WTC11 (cell line): ENCODE data around the gene MIB2. TPM values are rescaled to one million over a fixed set of nuclear protein-coding genes. Genes with fewer than 3 reads are reported as not detected.

Source experiments
- ATAC-seq: fragments of 200-7000 bp; cut with Tn5 transposase; 2 replicates; pipeline ENCODE4 v1.10.0; 2021; ENCODE audit warnings: mild to moderate bottlenecking, moderate library complexity
- CTCF ChIA-PET: fragments of 300-600 bp; sonication (Branson Sonifier 250); formaldehyde crosslinking; loops from one replicate; lab custom pipeline; 2021; ENCODE audit warnings: antibody characterized with exemption; lab: Charles Lee
- POLR2A ChIA-PET: fragments of 350-600 bp; sonication (Branson Sonifier 250); formaldehyde crosslinking; loops from one replicate; lab custom pipeline; 2021; ENCODE audit warnings: antibody characterized with exemption; lab: Charles Lee
- DNase-seq: peaks from one replicate; pipeline ENCODE4 v3.0.0; 2021; ENCODE audit warnings: low spot score
- H3K27ac Mint-ChIP-seq: 2 replicates; pipeline ENCODE4 v1.8.0; 2021; ENCODE audit warnings: mixed read lengths
- H3K27me3 Mint-ChIP-seq: 2 replicates; pipeline ENCODE4 v1.8.0; 2021; ENCODE audit warnings: low read depth, mild to moderate bottlenecking, moderate library complexity, mixed read lengths
- H3K36me3 Mint-ChIP-seq: 2 replicates; pipeline ENCODE4 v1.8.0; 2021; ENCODE audit warnings: mixed read lengths
- H3K4me1 Mint-ChIP-seq: 2 replicates; pipeline ENCODE4 v1.8.0; 2022; ENCODE audit warnings: mixed read lengths
- H3K4me3 Mint-ChIP-seq: 2 replicates; pipeline ENCODE4 v1.8.0; 2021; ENCODE audit warnings: mild to moderate bottlenecking, moderate library complexity, mixed read lengths
- H3K9me3 Mint-ChIP-seq: 2 replicates; pipeline ENCODE4 v1.8.0; 2021; ENCODE audit warnings: mixed read lengths
- CREM ChIP-seq: sonication (generic); formaldehyde crosslinking; IDR thresholded peaks from 2 replicates; pipeline ENCODE4 v1.8.1; 2022; ENCODE audit warnings: mild to moderate bottlenecking, missing genetic modification reagents, moderate library complexity
- E2F4 ChIP-seq: sonication (generic); formaldehyde crosslinking; IDR thresholded peaks from 2 replicates; pipeline ENCODE4 v1.8.1; 2022; ENCODE audit warnings: low read depth, mild to moderate bottlenecking, moderate library complexity, missing genetic modification reagents, borderline replicate concordance
- ETV6 ChIP-seq: sonication (generic); formaldehyde crosslinking; IDR thresholded peaks from 2 replicates; pipeline ENCODE4 v1.8.1; 2022; ENCODE audit warnings: mild to moderate bottlenecking, missing genetic modification reagents
- GABPB1 ChIP-seq: sonication (generic); formaldehyde crosslinking; IDR thresholded peaks from 2 replicates; pipeline ENCODE4 v1.8.1; 2023; ENCODE audit warnings: mild to moderate bottlenecking, missing genetic modification reagents
- JUN ChIP-seq: sonication (generic); formaldehyde crosslinking; IDR thresholded peaks from 2 replicates; pipeline ENCODE4 v1.8.0; 2023; ENCODE audit warnings: mild to moderate bottlenecking, missing genetic modification reagents
- MAX ChIP-seq: sonication (generic); formaldehyde crosslinking; IDR thresholded peaks from 2 replicates; pipeline ENCODE4 v1.8.0; 2022; ENCODE audit warnings: mild to moderate bottlenecking, missing genetic modification reagents
- NR1H2 ChIP-seq: sonication (generic); formaldehyde crosslinking; IDR thresholded peaks from 2 replicates; pipeline ENCODE4 v1.9.0; 2021; ENCODE audit warnings: mild to moderate bottlenecking, moderate library complexity, missing genetic modification reagents
- NR3C1 ChIP-seq: sonication (generic); formaldehyde crosslinking; conservative IDR thresholded peaks from 2 replicates; pipeline ENCODE4 v1.8.1; 2023; ENCODE audit warnings: low read depth, mild to moderate bottlenecking, missing genetic modification reagents
- PREB ChIP-seq: sonication (generic); formaldehyde crosslinking; IDR thresholded peaks from 2 replicates; pipeline ENCODE4 v1.8.1; 2022; ENCODE audit warnings: mild to moderate bottlenecking, missing genetic modification reagents, moderate library complexity, borderline replicate concordance
- RELA ChIP-seq: sonication (generic); formaldehyde crosslinking; IDR thresholded peaks from 2 replicates; pipeline ENCODE4 v1.8.1; 2022; ENCODE audit warnings: missing genetic modification reagents, mild to moderate bottlenecking, borderline replicate concordance
- SMAD3 ChIP-seq: sonication (generic); formaldehyde crosslinking; IDR thresholded peaks from 2 replicates; pipeline ENCODE4 v1.8.0; 2022; ENCODE audit warnings: missing genetic modification reagents, mild to moderate bottlenecking, borderline replicate concordance
- SMAD4 ChIP-seq: sonication (generic); formaldehyde crosslinking; IDR thresholded peaks from 2 replicates; pipeline ENCODE4 v1.8.0; 2022; ENCODE audit warnings: mild to moderate bottlenecking, missing genetic modification reagents
- SOX15 ChIP-seq: fragments of 250-450 bp; sonication (Bioruptor Pico); IDR thresholded peaks from 2 replicates; pipeline ENCODE4 v1.9.0; 2021; ENCODE audit warnings: mild to moderate bottlenecking
- STAT6 ChIP-seq: sonication (generic); formaldehyde crosslinking; conservative IDR thresholded peaks from 2 replicates; pipeline ENCODE4 v1.8.1; 2023; ENCODE audit warnings: mild to moderate bottlenecking, low read depth, missing genetic modification reagents, moderate library complexity
- TEAD1 ChIP-seq: sonication (generic); formaldehyde crosslinking; IDR thresholded peaks from 2 replicates; pipeline ENCODE4 v1.8.0; 2022; ENCODE audit warnings: mild to moderate bottlenecking, missing genetic modification reagents
- TP53 ChIP-seq: sonication (generic); formaldehyde crosslinking; IDR thresholded peaks from 2 replicates; pipeline ENCODE4 v1.8.1; 2023; ENCODE audit warnings: mild to moderate bottlenecking, missing genetic modification reagents
- ZBTB21 ChIP-seq: sonication (generic); formaldehyde crosslinking; IDR thresholded peaks from 2 replicates; pipeline ENCODE4 v1.8.1; 2023; ENCODE audit warnings: mild to moderate bottlenecking, missing genetic modification reagents, borderline replicate concordance
- ZNF121 ChIP-seq: sonication (generic); formaldehyde crosslinking; IDR thresholded peaks from 2 replicates; pipeline ENCODE4 v1.8.0; 2023; ENCODE audit warnings: missing genetic modification reagents
- ZNF232 ChIP-seq: sonication (generic); formaldehyde crosslinking; IDR thresholded peaks from 2 replicates; pipeline ENCODE4 v1.8.0; 2022; ENCODE audit warnings: mild to moderate bottlenecking, missing genetic modification reagents
- ZNF317 ChIP-seq: sonication (generic); formaldehyde crosslinking; IDR thresholded peaks from 2 replicates; pipeline ENCODE4 v1.8.1; 2023; ENCODE audit warnings: low read depth, mild to moderate bottlenecking, moderate library complexity, missing genetic modification reagents, borderline replicate concordance
- total RNA-seq: library from RNA; stranded (reverse); gene quantifications from 3 replicates; pipeline ENCODE4 v1.2.3, GENCODE V29; 2021
- TF ChIP-seq, protein P1 (sequence below): fragments of 250-450 bp; sonication (Bioruptor Pico); IDR thresholded peaks from 2 replicates; pipeline ENCODE4 v1.9.0; 2021; ENCODE audit warnings: mild to moderate bottlenecking
- TF ChIP-seq, protein P2 (sequence below): fragments of 250-450 bp; sonication (Bioruptor Pico); IDR thresholded peaks from 2 replicates; pipeline ENCODE4 v1.9.0; 2021; ENCODE audit warnings: moderate library complexity, mild to moderate bottlenecking, inconsistent platforms, borderline replicate concordance
- TF ChIP-seq, protein P3 (sequence below): sonication (generic); formaldehyde crosslinking; IDR thresholded peaks from 2 replicates; pipeline ENCODE4 v1.8.1; 2022; ENCODE audit warnings: mild to moderate bottlenecking, moderate library complexity, missing genetic modification reagents
- TF ChIP-seq, protein P4 (sequence below): fragments of 250-450 bp; sonication (Bioruptor Pico); IDR thresholded peaks from 2 replicates; pipeline ENCODE4 v1.8.0; 2021; ENCODE audit warnings: mild to moderate bottlenecking

The MIB2 gene
- total RNA-seq, 1 experiment from 2014 or later, result 90.6 TPM

DNA sequence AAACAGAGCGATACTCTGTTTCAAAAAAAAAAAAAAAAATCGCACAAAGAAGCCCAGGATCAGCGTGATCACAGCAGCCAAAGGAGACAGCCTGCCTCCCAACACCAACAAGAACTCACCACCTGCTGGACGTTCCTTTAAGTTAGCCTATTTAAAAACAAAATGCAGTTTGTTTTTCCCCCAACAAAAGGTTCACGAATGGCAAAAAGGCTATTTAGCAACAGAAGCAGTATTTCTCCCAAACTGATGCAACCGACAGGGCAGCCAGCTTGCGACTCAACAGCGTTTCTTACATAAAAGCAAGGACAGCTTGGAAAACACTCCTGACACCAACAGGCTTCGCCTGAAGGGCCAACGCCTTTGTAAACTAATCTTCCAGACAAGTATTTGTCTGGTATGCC lies 47.4 kb upstream of the MIB2 start (continued):
- no peak for TF ChIP-seq ZNF232 (CRISPR knock-in tag)

DNA sequence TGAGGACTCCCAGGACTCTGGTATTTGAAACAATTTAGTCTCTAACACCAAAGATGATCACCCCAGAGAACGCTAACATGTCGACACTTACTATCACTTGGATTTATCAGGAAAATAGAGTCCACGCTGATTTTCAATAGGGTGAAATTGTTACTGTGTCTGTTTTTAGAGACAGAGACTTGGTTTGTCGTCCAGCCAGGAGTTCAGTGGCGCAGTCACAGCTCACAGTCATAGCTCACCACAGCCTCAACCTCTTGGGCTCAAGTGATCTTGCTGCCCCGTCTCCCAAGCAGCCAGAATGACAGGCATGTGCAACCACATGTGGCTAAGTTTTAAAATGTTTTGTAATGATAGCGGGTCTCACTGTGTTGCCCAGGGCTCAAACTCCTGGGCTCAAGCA lies 46.0 kb upstream of the MIB2 start:
- POLR2A ChIA-PET, result interaction anchor here (1.3 kb wide), 1 partner anchor 10 kb away, joined by 3 read pairs; no protein-coding TSS in a partner anchor

DNA sequence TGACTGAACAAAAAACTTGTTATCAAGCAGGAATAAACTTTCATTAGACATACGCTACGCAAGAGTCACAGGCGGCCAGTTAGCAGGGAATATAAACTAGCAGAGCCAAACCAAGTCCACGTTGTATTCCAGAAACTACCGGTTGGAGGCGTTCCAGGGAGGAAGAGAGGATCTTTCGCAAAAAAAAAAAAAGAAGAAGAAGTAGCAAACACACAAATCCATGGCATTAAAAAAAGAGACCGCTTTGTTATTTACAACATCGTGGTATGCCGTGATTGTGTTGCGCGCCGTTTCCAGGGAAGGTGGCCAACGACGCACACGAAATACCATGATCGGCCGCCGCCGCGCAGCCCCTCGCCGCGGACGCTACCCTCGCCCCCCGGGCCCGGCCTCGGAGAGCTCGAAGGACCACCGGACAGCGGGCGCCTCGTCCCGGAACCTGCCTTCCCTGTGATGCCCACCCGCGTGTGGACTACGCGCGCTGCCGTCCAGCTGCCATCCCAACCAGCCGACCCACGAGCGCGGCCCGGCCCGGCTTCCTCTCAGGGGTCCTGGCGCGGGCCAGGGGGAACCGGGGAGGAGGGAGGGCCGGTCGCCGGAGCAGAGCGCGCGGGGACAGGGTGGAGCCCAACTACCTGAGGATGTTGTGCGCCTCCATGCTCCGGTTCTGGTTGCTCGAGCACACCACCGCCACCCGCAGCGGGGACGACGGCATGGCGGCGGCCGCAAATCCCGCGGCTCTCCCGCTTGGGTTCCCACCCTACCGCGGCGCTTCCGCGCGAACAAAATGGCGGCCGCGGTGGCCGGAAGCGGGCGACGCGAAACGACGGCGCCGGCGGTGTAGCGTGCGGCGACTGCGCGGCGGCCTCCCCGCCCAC lies 41.2 kb upstream of the MIB2 start:
- DNase-seq (peak; percentile 67), ATAC-seq (peak; percentile 62)
- CTCF ChIA-PET, result no interaction called here
- H3K4me1 Mint-ChIP-seq, result peaks cover 15% of the 10 kb centered on the region
- peak overlapping the region; percentile 94 for H3K4me3 Mint-ChIP-seq
- no peaks in the 10 kb centered on the region for H3K27me3 Mint-ChIP-seq
- no peaks in the 10 kb centered on the region for H3K9me3 Mint-ChIP-seq
- POLR2A ChIA-PET, result no interaction called here
- H3K36me3 Mint-ChIP-seq, result peaks cover 7% of the 10 kb centered on the region
- H3K27ac Mint-ChIP-seq, result peak overlapping the region; percentile 98
- TF ChIP-seq, protein P1, sequence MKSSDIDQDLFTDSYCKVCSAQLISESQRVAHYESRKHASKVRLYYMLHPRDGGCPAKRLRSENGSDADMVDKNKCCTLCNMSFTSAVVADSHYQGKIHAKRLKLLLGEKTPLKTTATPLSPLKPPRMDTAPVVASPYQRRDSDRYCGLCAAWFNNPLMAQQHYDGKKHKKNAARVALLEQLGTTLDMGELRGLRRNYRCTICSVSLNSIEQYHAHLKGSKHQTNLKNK, result no peak
- TF ChIP-seq ZNF317 (CRISPR knock-in tag) (no peak; the same call in 1 of the 2 replicates), SOX15 (CRISPR knock-in tag) (no peak), ETV6 (no peak), PREB (CRISPR knock-in tag) (no peak), TEAD1 (CRISPR knock-in tag) (peak; percentile 14; the same call in 1 of the 2 replicates), STAT6 (CRISPR knock-in tag) (no peak), GABPB1 (CRISPR knock-in tag) (no peak), CREM (CRISPR knock-in tag) (no peak), NR3C1 (CRISPR knock-in tag) (no peak), SMAD3 (CRISPR knock-in tag) (no peak), JUN (CRISPR knock-in tag) (peak; percentile 66; the same call in 1 of the 2 replicates), NR1H2 (CRISPR knock-in tag) (no peak), E2F4 (CRISPR knock-in tag) (0 out of 2 replicates have a peak, but pooled peaks have one; percentile 11), ZBTB21 (CRISPR knock-in tag) (peak; percentile 58; the same call in 1 of the 2 replicates), RELA (CRISPR knock-in tag) (0 out of 2 replicates have a peak, but pooled peaks have one; percentile 51), MAX (CRISPR knock-in tag) (peak; percentile 72), TP53 (CRISPR knock-in tag) (0 out of 2 replicates have a peak, but pooled peaks have one; percentile 66)
- TF ChIP-seq, protein P2, sequence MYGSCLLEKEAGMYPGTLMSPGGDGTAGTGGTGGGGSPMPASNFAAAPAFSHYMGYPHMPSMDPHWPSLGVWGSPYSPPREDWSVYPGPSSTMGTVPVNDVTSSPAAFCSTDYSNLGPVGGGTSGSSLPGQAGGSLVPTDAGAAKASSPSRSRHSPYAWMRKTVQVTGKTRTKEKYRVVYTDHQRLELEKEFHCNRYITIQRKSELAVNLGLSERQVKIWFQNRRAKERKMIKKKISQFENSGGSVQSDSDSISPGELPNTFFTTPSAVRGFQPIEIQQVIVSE (CRISPR knock-in tag), result no peak
- TF ChIP-seq, protein P3, sequence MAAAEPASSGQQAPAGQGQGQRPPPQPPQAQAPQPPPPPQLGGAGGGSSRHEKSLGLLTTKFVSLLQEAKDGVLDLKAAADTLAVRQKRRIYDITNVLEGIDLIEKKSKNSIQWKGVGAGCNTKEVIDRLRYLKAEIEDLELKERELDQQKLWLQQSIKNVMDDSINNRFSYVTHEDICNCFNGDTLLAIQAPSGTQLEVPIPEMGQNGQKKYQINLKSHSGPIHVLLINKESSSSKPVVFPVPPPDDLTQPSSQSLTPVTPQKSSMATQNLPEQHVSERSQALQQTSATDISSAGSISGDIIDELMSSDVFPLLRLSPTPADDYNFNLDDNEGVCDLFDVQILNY, result 0 out of 2 replicates have a peak, but pooled peaks have one; percentile 46
- TF ChIP-seq, protein P4, sequence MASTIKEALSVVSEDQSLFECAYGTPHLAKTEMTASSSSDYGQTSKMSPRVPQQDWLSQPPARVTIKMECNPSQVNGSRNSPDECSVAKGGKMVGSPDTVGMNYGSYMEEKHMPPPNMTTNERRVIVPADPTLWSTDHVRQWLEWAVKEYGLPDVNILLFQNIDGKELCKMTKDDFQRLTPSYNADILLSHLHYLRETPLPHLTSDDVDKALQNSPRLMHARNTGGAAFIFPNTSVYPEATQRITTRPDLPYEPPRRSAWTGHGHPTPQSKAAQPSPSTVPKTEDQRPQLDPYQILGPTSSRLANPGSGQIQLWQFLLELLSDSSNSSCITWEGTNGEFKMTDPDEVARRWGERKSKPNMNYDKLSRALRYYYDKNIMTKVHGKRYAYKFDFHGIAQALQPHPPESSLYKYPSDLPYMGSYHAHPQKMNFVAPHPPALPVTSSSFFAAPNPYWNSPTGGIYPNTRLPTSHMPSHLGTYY (CRISPR knock-in tag), result no peak

More for the DNA sequence above, 46.0 kb upstream of the MIB2 start:
- ATAC-seq (no peak), DNase-seq (no peak)
- no peaks in the 10 kb centered on the region for H3K27me3 Mint-ChIP-seq
- H3K4me3 Mint-ChIP-seq, result no peak overlapping the region
- H3K4me1 Mint-ChIP-seq, result peaks cover 6% of the 10 kb centered on the region
- CTCF ChIA-PET, result no interaction called here
- 0 out of 2 replicates have a peak overlapping the region, but pooled peaks have one; percentile 53 for H3K27ac Mint-ChIP-seq
- no peaks in the 10 kb centered on the region for H3K9me3 Mint-ChIP-seq
- TF ChIP-seq SMAD4 (no peak), ZNF121 (CRISPR knock-in tag) (0 out of 2 replicates have a peak, but pooled peaks have one; percentile 62)
- H3K36me3 Mint-ChIP-seq, result peaks cover 24% of the 10 kb centered on the region
